ENCODE data around the gene GPR62. TPM values are rescaled to one million over a fixed set of nuclear protein-coding genes. Genes with fewer than 3 reads are reported as not detected.

GPR62 gene
- total and polyA plus RNA-seq, 2 of the 8 experiments (the other 6 are each of a cell fraction or from before 2014, with no cell fraction given), result 0.22 to 0.29 TPM

GRCh38 chr3:51970606-51971300 is 15.6 kb downstream of the GPR62 start:
- no peak overlapping the region; the same call in 1 of the 2 replicates for H2AK5ac ChIP-seq (ENCODE audit: low read depth, low read length)
- no peak overlapping the region for H3K9ac ChIP-seq (replicated peaks in 1 of 4; ENCODE audit: extremely low read depth in 1 of 4, low read depth in 3 of 4, low read length in 3 of 4)
- H3K79me2 ChIP-seq (ENCODE audit: control insufficient read depth in 1 of 2, insufficient read depth in 2 of 2, low read length in 2 of 2), result no peaks in the 10 kb centered on the region
- DNase-seq (ENCODE audit: low read depth in 1 of 2, low spot score in 2 of 2), result no peak
- H2BK15ac ChIP-seq (ENCODE audit: low read length), result peak overlapping the region; percentile 48; the same call in 1 of the 2 replicates
- H2BK12ac ChIP-seq (ENCODE audit: low read depth, low read length), result no peak overlapping the region
- H3K4ac ChIP-seq (replicated peaks; ENCODE audit: insufficient read length, low read depth, low read length), result no peak overlapping the region
- CTCF ChIA-PET (ENCODE audit: partially characterized antibody), result interaction anchor here (1.1 to 10.5 kb wide), 7 partner anchors 11 to 252 kb away, joined by 3 to 66 read pairs (median 7); partner anchors contain the start of genes ACY1, GPR62 and PARP3
- H3K79me1 ChIP-seq (ENCODE audit: low read depth, low read length), result 0 out of 2 replicates have a peak, but pooled peaks cover 2% of the 10 kb centered on the region
- H3K56ac ChIP-seq (replicated peaks; ENCODE audit: insufficient read length, low read depth, low read length), result no peak overlapping the region
- TF ChIP-seq GTF2F1 (IDR thresholded peaks at IDR 0.05; ENCODE audit: borderline replicate concordance, low read depth, low read length), result no peak
- no peak for TF ChIP-seq BRCA1 (IDR thresholded peaks at IDR 0.05; ENCODE audit: low read depth, low read length)
- no peak for TF ChIP-seq JUND (IDR thresholded peaks at IDR 0.05; ENCODE audit: low read length)
- TF ChIP-seq GABPA (IDR thresholded peaks at IDR 0.05; ENCODE audit: borderline replicate concordance, insufficient read depth, low read length), result no peak
- TF ChIP-seq CHD2 (IDR thresholded peaks at IDR 0.05; ENCODE audit: low read length), result no peak
- no peak for TF ChIP-seq SAP30 (IDR thresholded peaks at IDR 0.05; ENCODE audit: insufficient read depth, insufficient replicate concordance, low read length)
- H3K4me3 ChIP-seq (ENCODE audit: extremely low read depth in 1 of 4, insufficient read depth in 2 of 4, low read depth in 3 of 4, low read length in 4 of 4), result no peak overlapping the region
- H3K23ac ChIP-seq (ENCODE audit: insufficient read length), result no peak overlapping the region
- WGBS, 2 experiments (ENCODE audit: extremely low coverage in 1 of 2, insufficient coverage in 1 of 2, insufficient read length in 1 of 2, insufficient replicate concordance in 2 of 2, low coverage in 1 of 2, low lambda C conversion rate in 2 of 2, missing lambda C conversion rate in 1 of 2), result 87% methylated on average over 6 of the region's 6 CpGs; no CpG with 5 or more reads in 1 of the 2 experiments
- no peak overlapping the region for H3K27ac ChIP-seq (ENCODE audit: low read depth, low read length)
- H3K4me1 ChIP-seq (replicated peaks in 1 of 4; ENCODE audit: control insufficient read depth in 3 of 4, insufficient read depth in 4 of 4, low read length in 3 of 4), result peaks cover 13 to 46% (median 34%) of the 10 kb centered on the region in 4 experiments
- peaks cover 0 to 5% of the 10 kb centered on the region in 2 experiments for H4K20me1 ChIP-seq (replicated peaks in 1 of 2; ENCODE audit: control insufficient read depth in 1 of 2, insufficient read depth in 2 of 2, low read length in 2 of 2)
- POLR2A ChIA-PET (ENCODE audit: partially characterized antibody), result interaction anchor here (4.7 to 29.3 kb wide), 5 partner anchors 0 to 29 kb away, joined by 40 to 923 read pairs (median 130); partner anchors contain the start of genes ABHD14A, ABHD14B, ACY1 and GPR62
- no peaks in the 10 kb centered on the region; a peak in 1 of 4 replicates for H3K9me3 ChIP-seq (ENCODE audit: insufficient read depth in 2 of 2, low read depth in 1 of 2, low read length in 1 of 2)
- no peak overlapping the region for H2BK20ac ChIP-seq (ENCODE audit: low read length)
- H3K23me2 ChIP-seq (ENCODE audit: low read depth, low read length), result peaks cover 19% of the 10 kb centered on the region
- H2BK120ac ChIP-seq (replicated peaks; ENCODE audit: low read depth, low read length), result no peak overlapping the region
- H4K91ac ChIP-seq (replicated peaks; ENCODE audit: insufficient read length, low read length), result no peak overlapping the region
- H3K36me3 ChIP-seq (ENCODE audit: control insufficient read depth in 2 of 4, insufficient read depth in 4 of 4, low read length in 3 of 4), result no peaks in the 10 kb centered on the region
- H3K4me2 ChIP-seq (ENCODE audit: insufficient read depth in 1 of 2, low read depth in 2 of 2, low read length in 2 of 2), result no peak overlapping the region
- no peak overlapping the region for H3K18ac ChIP-seq (ENCODE audit: extremely low read depth, low read length)
- H4K5ac ChIP-seq (ENCODE audit: insufficient read length, low read depth, low read length), result no peak overlapping the region
- H4K8ac ChIP-seq (ENCODE audit: extremely low read depth, insufficient read depth, low read length), result no peak overlapping the region
- H2BK5ac ChIP-seq (ENCODE audit: low read depth, low read length), result no peak overlapping the region
- H2AFZ ChIP-seq (ENCODE audit: low read length), result no peak overlapping the region
- H3K14ac ChIP-seq (ENCODE audit: insufficient read length), result no peak overlapping the region
- no peak for FAIRE-seq
- H3K27me3 ChIP-seq (replicated peaks in 1 of 4; ENCODE audit: control insufficient read depth in 3 of 4, extremely low read depth in 1 of 4, insufficient read depth in 3 of 4, low read length in 3 of 4), result peaks cover 0 to 24% (median 17%) of the 10 kb centered on the region in 4 experiments; a peak in 5 of 7 replicates

Measured in H1 (cell line).